Activated CD8-positive, alpha-beta T cell treated with anti-CD3 and anti-CD28 coated beads, Interleukin-2, amount 10 ng/mL, durations not matched to agents 7 days and 5 days (primary cell): Measurements from ENCODE around the gene CYP2D6. TPM values are rescaled to one million over a fixed set of nuclear protein-coding genes. Genes with fewer than 3 reads are reported as not detected.
"Not testable (repeated sequence)": the region's sequence is repeated elsewhere in the genome, so short reads cannot be mapped to it uniquely, and the experiment has no call there.

Experiments
- ATAC-seq: fragments of 150-1000 bp; cut with Tn5 transposase; one replicate; pipeline ENCODE4 v1.10.0; 2021; ENCODE audit warnings: moderate library complexity
- CTCF ChIA-PET: fragments of 350-600 bp; sonication (Branson Sonifier 250); formaldehyde crosslinking; loops from one replicate; lab custom pipeline; 2021; ENCODE audit warnings: antibody characterized with exemption; lab: Charles Lee
- POLR2A ChIA-PET: fragments of 350-600 bp; sonication (Branson Sonifier 250); formaldehyde crosslinking; loops from one replicate; lab custom pipeline; 2021; ENCODE audit warnings: antibody characterized with exemption; lab: Charles Lee
- DNase-seq: peaks from one replicate; pipeline ENCODE4 v3.0.0-alpha.2; 2020
- H3K27ac Mint-ChIP-seq: one replicate; pipeline ENCODE4 v1.8.0; 2021; ENCODE audit warnings: mild to moderate bottlenecking, mixed read lengths
- H3K27me3 Mint-ChIP-seq: one replicate; pipeline ENCODE4 v1.8.0; 2021; ENCODE audit warnings: low read depth, mixed read lengths
- H3K36me3 Mint-ChIP-seq: one replicate; pipeline ENCODE4 v1.8.0; 2021; ENCODE audit warnings: low read depth, mixed read lengths
- H3K4me1 Mint-ChIP-seq: one replicate; pipeline ENCODE4 v1.8.0; 2021; ENCODE audit warnings: low read depth, mixed read lengths
- H3K4me3 Mint-ChIP-seq: one replicate; pipeline ENCODE4 v1.8.0; 2021; ENCODE audit warnings: mild to moderate bottlenecking, mixed read lengths
- H3K9me3 Mint-ChIP-seq: one replicate; pipeline ENCODE4 v1.8.0; 2022; ENCODE audit warnings: mixed read lengths; ENCODE audit not compliant: insufficient read depth
- total RNA-seq, 2 experiments: library from RNA; stranded (reverse); gene quantifications; one replicate each; pipeline ENCODE4 v1.2.3, GENCODE V29; 2021

The CYP2D6 gene
- total RNA-seq, 2 experiments from 2014 or later, result 2.9 to 3.6 TPM

GRCh38 chr22:42141307-42142057 lies 10.9 kb upstream of the CYP2D6 start:
- H3K9me3 Mint-ChIP-seq, CTCF ChIA-PET, H3K36me3 Mint-ChIP-seq, DNase-seq, H3K27ac Mint-ChIP-seq, H3K4me1 Mint-ChIP-seq, POLR2A ChIA-PET, H3K27me3 Mint-ChIP-seq, H3K4me3 Mint-ChIP-seq, ATAC-seq: not testable (repeated sequence)

- ATAC-seq, H3K9me3 Mint-ChIP-seq, H3K27me3 Mint-ChIP-seq, POLR2A ChIA-PET, H3K4me3 Mint-ChIP-seq, H3K27ac Mint-ChIP-seq, H3K4me1 Mint-ChIP-seq, H3K36me3 Mint-ChIP-seq, CTCF ChIA-PET, DNase-seq: not testable (repeated sequence)
Measured at GRCh38 chr22:42140153-42140552, 9.5 kb upstream of the CYP2D6 start.

DNA sequence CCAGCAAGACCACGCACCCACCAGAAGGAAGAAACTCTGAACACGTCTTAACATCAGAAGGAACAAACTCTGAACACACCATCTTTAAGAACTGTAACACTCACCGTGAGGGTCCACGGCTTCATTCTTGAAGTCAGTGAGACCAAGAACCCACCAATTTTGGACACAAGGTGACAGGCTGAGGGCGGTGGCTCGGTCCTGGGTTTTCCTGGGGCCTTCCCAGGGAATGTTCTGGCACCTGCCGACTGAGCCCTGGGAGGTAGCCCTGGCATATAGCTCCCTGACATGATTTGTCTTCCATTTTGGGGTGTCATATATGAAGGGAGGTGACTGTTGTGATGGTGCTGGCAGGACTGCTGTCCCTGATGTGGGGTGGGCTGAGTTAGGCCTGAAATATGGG lies 8.9 kb upstream of the CYP2D6 start:
- H3K27ac Mint-ChIP-seq, H3K36me3 Mint-ChIP-seq, H3K4me3 Mint-ChIP-seq, DNase-seq, H3K27me3 Mint-ChIP-seq, H3K9me3 Mint-ChIP-seq, POLR2A ChIA-PET, ATAC-seq, H3K4me1 Mint-ChIP-seq: not testable (repeated sequence)
- CTCF ChIA-PET, result interaction anchor here (1.2 kb wide), 1 partner anchor 28 kb away, joined by 3 read pairs; no protein-coding TSS in a partner anchor

- H3K9me3 Mint-ChIP-seq, result no peaks in the 10 kb centered on the region
- H3K27ac Mint-ChIP-seq, result no peak overlapping the region
- DNase-seq (no peak), ATAC-seq (no peak)
- H3K4me1 Mint-ChIP-seq, result no peaks in the 10 kb centered on the region
- no peaks in the 10 kb centered on the region for H3K27me3 Mint-ChIP-seq
- no peaks in the 10 kb centered on the region for H3K36me3 Mint-ChIP-seq
- H3K4me3 Mint-ChIP-seq, result no peak overlapping the region
- ChIA-PET CTCF (interaction anchor here (1.2 kb wide), 1 partner anchor 28 kb away, joined by 3 read pairs; no protein-coding TSS in a partner anchor), POLR2A (no interaction called here)
Measured at GRCh38 chr22:42138972-42139371, 8.4 kb upstream of the CYP2D6 start.

DNA sequence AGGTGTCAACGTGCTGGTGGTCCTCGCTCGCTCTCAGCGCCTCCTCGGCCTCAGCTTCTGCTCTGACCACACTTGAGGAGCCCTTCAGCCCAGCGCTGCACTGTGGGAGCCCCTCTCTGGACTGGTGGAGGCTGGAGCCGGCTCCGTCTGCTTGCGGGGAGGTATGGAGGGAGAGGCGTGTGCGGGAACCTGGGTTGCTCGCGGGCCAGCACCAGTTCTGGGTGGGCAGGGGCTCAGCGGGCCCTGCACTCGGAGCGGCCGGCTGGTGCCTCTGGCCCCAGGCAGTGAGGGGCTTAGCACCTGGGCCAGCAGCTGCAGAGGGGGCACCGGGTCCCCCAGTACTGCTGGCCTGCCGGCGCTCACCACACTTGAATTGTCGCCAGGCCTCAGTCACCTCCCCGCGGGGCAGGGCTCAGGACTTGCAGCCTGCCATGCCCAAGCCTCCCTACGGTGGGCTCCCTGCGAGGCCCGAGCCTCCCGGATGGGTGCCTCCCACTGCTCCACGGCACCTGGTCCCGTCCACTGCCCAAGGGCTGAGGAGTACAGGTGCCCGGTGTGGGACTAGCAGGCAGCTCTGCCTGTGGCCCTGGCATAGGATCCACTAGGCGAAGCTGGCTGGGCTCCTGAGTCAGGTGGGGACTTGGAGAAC lies 7.6 kb upstream of the CYP2D6 start:
- Mint-ChIP-seq H3K9me3 (no peaks in the 10 kb centered on the region), H3K36me3 (no peaks in the 10 kb centered on the region), H3K27me3 (no peaks in the 10 kb centered on the region), H3K4me3 (no peak overlapping the region), H3K4me1 (no peaks in the 10 kb centered on the region), H3K27ac (no peak overlapping the region)
- ChIA-PET CTCF (interaction anchor here (1.2 kb wide), 1 partner anchor 29 kb away, joined by 3 read pairs; no protein-coding TSS in a partner anchor), POLR2A (no interaction called here)
- DNase-seq (no peak), ATAC-seq (no peak)

GRCh38 chr22:42135688-42136087 lies 5.1 kb upstream of the CYP2D6 start:
- H3K4me3 Mint-ChIP-seq, POLR2A ChIA-PET, CTCF ChIA-PET, H3K4me1 Mint-ChIP-seq, ATAC-seq, H3K36me3 Mint-ChIP-seq, H3K9me3 Mint-ChIP-seq, DNase-seq, H3K27ac Mint-ChIP-seq, H3K27me3 Mint-ChIP-seq: not testable (repeated sequence)

GRCh38 chr22:42134100-42135020 lies 3.8 kb upstream of the CYP2D6 start:
- Mint-ChIP-seq H3K36me3 (no peaks in the 10 kb centered on the region), H3K27me3 (no peaks in the 10 kb centered on the region), H3K4me3 (no peak overlapping the region), H3K4me1 (no peaks in the 10 kb centered on the region), H3K27ac (no peak overlapping the region), H3K9me3 (no peaks in the 10 kb centered on the region)
- ATAC-seq (no peak), DNase-seq (no peak)
- CTCF ChIA-PET, result interaction anchor here (1.8 kb wide), 1 partner anchor 43 kb away, joined by 5 read pairs; the partner anchor contains the start of gene NDUFA6
- POLR2A ChIA-PET, result no interaction called here

DNA sequence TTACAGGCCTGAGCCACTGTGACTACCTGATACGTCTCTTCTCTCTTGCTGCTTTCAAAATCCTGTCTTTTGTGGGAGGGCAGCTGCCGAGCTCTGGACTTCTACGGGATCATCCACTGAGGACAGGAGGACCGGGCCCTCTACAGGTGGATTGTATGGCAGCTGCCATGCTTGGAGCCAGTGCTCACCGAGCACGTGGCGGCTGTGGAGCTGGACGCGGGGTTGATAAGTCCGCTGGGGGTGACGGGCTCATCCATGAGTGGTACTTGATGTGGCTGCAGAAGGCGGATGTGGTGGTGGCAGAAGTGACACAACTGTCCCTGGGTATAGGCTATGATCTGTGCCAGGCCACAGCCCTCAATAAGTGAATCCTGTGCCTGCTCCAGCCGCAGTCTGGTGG lies 1.8 kb upstream of the CYP2D6 start:
- Mint-ChIP-seq H3K9me3 (no peaks in the 10 kb centered on the region), H3K27ac (no peak overlapping the region), H3K36me3 (no peaks in the 10 kb centered on the region), H3K4me3 (no peak overlapping the region), H3K27me3 (no peaks in the 10 kb centered on the region), H3K4me1 (no peaks in the 10 kb centered on the region)
- CTCF ChIA-PET, result no interaction called here
- POLR2A ChIA-PET, result no interaction called here
- ATAC-seq (no peak), DNase-seq (no peak)

DNA sequence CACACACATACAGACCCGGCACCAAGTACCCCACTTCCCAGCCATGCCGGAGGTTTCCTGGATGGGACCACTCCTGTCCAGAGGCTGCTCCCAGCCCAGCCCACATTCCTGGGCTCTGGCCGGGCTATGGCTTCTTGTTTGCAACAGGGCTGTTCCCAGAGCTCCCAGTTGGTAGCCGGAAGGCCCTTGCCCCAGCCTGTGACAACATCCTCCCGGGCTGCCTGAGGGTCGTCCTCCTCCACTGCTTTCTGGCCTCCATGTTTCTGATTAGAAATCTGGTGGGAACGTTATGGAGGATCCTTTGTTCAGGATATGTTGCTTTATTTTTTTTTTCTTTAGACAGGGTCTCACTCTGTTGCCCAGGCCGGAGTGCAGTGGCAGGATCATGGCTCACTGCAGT lies 952 bp upstream of the CYP2D6 start:
- ATAC-seq (no peak), DNase-seq (no peak)
- Mint-ChIP-seq H3K27ac (no peak overlapping the region), H3K4me3 (no peak overlapping the region), H3K36me3 (no peaks in the 10 kb centered on the region), H3K4me1 (no peaks in the 10 kb centered on the region), H3K27me3 (no peaks in the 10 kb centered on the region), H3K9me3 (no peaks in the 10 kb centered on the region)
- POLR2A ChIA-PET, result no interaction called here
- CTCF ChIA-PET, result no interaction called here

GRCh38 chr22:42130182-42130581 lies 428 bp downstream of the CYP2D6 start:
- POLR2A ChIA-PET, DNase-seq, H3K9me3 Mint-ChIP-seq, H3K27ac Mint-ChIP-seq, H3K4me1 Mint-ChIP-seq, H3K27me3 Mint-ChIP-seq, H3K36me3 Mint-ChIP-seq, CTCF ChIA-PET, ATAC-seq, H3K4me3 Mint-ChIP-seq: not testable (repeated sequence)

DNA sequence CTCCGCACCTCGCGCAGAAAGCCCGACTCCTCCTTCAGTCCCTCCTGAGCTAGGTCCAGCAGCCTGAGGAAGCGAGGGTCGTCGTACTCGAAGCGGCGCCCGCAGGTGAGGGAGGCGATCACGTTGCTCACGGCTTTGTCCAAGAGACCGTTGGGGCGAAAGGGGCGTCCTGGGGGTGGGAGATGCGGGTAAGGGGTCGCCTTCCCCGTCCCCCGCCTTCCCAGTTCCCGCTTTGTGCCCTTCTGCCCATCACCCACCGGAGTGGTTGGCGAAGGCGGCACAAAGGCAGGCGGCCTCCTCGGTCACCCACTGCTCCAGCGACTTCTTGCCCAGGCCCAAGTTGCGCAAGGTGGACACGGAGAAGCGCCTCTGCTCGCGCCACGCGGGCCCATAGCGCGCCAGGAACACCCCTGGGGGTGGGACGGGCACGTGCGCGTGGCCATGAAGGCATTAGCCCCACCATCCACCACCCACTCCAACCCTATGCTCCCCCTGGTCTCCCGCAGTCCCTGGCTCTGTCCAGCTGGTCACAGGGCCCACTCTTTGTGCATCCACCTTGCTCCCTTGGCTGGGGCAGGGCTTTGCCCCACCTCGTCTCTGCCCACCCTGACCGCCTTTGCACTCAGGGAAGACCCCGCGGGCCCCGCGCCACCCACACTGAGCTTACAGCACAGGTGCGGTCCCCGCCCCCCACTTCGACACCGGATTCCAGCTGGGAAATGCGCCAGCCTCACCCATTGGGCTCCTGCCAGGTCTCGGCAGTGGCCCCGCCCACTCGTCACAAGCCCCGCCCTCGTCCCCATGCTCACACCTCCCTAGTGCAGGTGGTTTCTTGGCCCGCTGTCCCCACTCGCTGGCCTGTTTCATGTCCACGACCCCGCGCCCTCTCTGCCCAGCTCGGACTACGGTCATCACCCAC lies 1.6 kb downstream of the CYP2D6 start:
- H3K36me3 Mint-ChIP-seq, H3K9me3 Mint-ChIP-seq, H3K4me3 Mint-ChIP-seq, CTCF ChIA-PET, DNase-seq, H3K4me1 Mint-ChIP-seq, ATAC-seq, H3K27ac Mint-ChIP-seq, POLR2A ChIA-PET, H3K27me3 Mint-ChIP-seq: not testable (repeated sequence)
